BE2C (cell line): ENCODE measurements around the gene KLHL35.

ENCODE experiments used
- DNase-seq: peaks from one replicate; pipeline ENCODE4 v3.0.0-alpha.2; 2020
- H3K27me3 ChIP-seq: fragments of 250-450 bp; sonication (Bioruptor Pico); 2 replicates; pipeline ENCODE4 v1.5.1; 2020; ENCODE audit warnings: mild to moderate bottlenecking
- H3K36me3 ChIP-seq: fragments of 250-450 bp; sonication (Bioruptor Pico); 2 replicates; pipeline ENCODE4 v1.5.1; 2020; ENCODE audit warnings: mild to moderate bottlenecking
- H3K4me1 ChIP-seq: fragments of 250-450 bp; sonication (Bioruptor Pico); 2 replicates; pipeline ENCODE4 v1.5.1; 2020
- H3K4me3 ChIP-seq: 2 replicates; pipeline ENCODE4 v1.5.1; 2011; ENCODE audit warnings: low read depth, low read length
- H3K9me3 ChIP-seq: fragments of 250-450 bp; sonication (Bioruptor Pico); 2 replicates; pipeline ENCODE4 v1.5.1; 2020
- TF ChIP-seq, protein P1 (sequence below): IDR thresholded peaks from 2 replicates; pipeline ENCODE4 v1.5.1; 2012; ENCODE audit warnings: mild to moderate bottlenecking, low read depth, low read length

KLHL35 gene

GRCh38 chr11:75427181-75427580 lies 5.8 kb downstream of the KLHL35 start:
- Histone ChIP-seq H3K4me1 (peaks cover 3% of the 10 kb centered on the region; the same call in 1 of the 2 replicates), H3K9me3 (peaks cover 4% of the 10 kb centered on the region), H3K36me3 (peaks cover 7% of the 10 kb centered on the region), H3K4me3 (no peak overlapping the region), H3K27me3 (peaks cover 34% of the 10 kb centered on the region)
- TF ChIP-seq, protein P1, sequence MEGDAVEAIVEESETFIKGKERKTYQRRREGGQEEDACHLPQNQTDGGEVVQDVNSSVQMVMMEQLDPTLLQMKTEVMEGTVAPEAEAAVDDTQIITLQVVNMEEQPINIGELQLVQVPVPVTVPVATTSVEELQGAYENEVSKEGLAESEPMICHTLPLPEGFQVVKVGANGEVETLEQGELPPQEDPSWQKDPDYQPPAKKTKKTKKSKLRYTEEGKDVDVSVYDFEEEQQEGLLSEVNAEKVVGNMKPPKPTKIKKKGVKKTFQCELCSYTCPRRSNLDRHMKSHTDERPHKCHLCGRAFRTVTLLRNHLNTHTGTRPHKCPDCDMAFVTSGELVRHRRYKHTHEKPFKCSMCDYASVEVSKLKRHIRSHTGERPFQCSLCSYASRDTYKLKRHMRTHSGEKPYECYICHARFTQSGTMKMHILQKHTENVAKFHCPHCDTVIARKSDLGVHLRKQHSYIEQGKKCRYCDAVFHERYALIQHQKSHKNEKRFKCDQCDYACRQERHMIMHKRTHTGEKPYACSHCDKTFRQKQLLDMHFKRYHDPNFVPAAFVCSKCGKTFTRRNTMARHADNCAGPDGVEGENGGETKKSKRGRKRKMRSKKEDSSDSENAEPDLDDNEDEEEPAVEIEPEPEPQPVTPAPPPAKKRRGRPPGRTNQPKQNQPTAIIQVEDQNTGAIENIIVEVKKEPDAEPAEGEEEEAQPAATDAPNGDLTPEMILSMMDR = no peak
- DNase-seq = no peak

DNA sequence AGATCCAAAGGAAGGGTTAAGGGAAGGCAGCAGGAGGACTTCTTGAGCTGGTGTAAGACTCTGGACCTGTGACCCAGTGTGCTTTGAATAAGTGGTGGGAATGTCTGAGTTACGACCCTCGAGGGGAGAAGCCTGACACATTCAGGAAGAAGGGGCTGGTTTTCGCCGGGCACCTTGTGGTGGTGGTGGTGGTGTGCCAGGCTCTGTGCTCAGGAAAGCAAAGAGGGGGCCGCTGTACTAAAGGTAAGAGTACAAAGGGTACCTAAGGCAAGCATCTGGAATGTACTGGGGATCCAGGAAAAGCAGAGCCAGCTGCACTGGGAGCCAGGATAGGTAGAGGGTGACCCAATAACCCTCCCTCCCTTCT lies 6.3 kb downstream of the KLHL35 start:
- Histone ChIP-seq H3K4me1 (peaks cover 3% of the 10 kb centered on the region; the same call in 1 of the 2 replicates), H3K9me3 (peaks cover 4% of the 10 kb centered on the region), H3K36me3 (peaks cover 9% of the 10 kb centered on the region), H3K4me3 (no peak overlapping the region), H3K27me3 (peaks cover 29% of the 10 kb centered on the region)
- TF ChIP-seq, protein P1 = no peak
- DNase-seq = no peak

DNA sequence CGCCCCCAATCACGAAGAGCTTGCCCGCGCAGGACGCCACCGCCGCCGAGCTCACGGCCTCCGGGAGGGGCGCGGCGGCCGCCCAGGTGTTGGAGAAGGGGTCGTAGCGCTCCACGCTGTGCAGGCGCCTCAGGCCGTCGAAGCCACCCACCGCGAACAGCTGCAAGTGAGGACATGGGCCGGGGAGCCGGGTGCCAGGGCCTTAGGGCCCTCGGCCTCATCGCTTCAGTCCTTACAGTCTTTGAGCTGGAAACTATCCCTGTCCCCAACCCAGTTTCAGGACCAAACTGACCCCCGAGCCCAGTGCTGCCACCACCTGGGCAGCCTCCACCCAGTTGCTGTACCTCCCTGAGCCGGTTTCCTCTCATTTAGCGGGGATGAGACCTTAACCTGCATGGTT lies 7.6 kb downstream of the KLHL35 start:
- Histone ChIP-seq H3K4me1 (peaks cover 3% of the 10 kb centered on the region; the same call in 1 of the 2 replicates), H3K4me3 (no peak overlapping the region), H3K27me3 (peaks cover 16% of the 10 kb centered on the region), H3K9me3 (peaks cover 4% of the 10 kb centered on the region), H3K36me3 (peaks cover 11% of the 10 kb centered on the region)
- TF ChIP-seq, protein P1 = peak; percentile 51
- no peak for DNase-seq

GRCh38 chr11:75424396-75424795 lies 8.6 kb downstream of the KLHL35 start:
- Histone ChIP-seq H3K36me3 (peaks cover 11% of the 10 kb centered on the region), H3K4me1 (peaks cover 3% of the 10 kb centered on the region; the same call in 1 of the 2 replicates), H3K27me3 (peaks cover 6% of the 10 kb centered on the region; the same call in 1 of the 2 replicates), H3K9me3 (no peaks in the 10 kb centered on the region; the same call in 1 of the 2 replicates), H3K4me3 (no peak overlapping the region)
- TF ChIP-seq, protein P1 = no peak
- no peak for DNase-seq

- H3K36me3 ChIP-seq = peaks cover 11% of the 10 kb centered on the region
These were observed 9.3 kb downstream of the KLHL35 start for GRCh38 chr11:75423721-75424120.

More at GRCh38 chr11:75423721-75424120, 9.3 kb downstream of the KLHL35 start:
- Histone ChIP-seq H3K9me3 (no peaks in the 10 kb centered on the region), H3K4me3 (no peak overlapping the region), H3K27me3 (no peaks in the 10 kb centered on the region), H3K4me1 (peaks cover 3% of the 10 kb centered on the region; the same call in 1 of the 2 replicates)
- TF ChIP-seq, protein P1 = no peak
- no peak for DNase-seq
